GM10847 (cell line): ENCODE data around the gene ANO2.

Source experiments
- POLR2A ChIP-seq: IDR thresholded peaks from 2 replicates; pipeline ENCODE4 v1.6.1; 2011; ENCODE audit not compliant: insufficient read length; ENCODE audit errors: extremely low read depth

The ANO2 gene

DNA sequence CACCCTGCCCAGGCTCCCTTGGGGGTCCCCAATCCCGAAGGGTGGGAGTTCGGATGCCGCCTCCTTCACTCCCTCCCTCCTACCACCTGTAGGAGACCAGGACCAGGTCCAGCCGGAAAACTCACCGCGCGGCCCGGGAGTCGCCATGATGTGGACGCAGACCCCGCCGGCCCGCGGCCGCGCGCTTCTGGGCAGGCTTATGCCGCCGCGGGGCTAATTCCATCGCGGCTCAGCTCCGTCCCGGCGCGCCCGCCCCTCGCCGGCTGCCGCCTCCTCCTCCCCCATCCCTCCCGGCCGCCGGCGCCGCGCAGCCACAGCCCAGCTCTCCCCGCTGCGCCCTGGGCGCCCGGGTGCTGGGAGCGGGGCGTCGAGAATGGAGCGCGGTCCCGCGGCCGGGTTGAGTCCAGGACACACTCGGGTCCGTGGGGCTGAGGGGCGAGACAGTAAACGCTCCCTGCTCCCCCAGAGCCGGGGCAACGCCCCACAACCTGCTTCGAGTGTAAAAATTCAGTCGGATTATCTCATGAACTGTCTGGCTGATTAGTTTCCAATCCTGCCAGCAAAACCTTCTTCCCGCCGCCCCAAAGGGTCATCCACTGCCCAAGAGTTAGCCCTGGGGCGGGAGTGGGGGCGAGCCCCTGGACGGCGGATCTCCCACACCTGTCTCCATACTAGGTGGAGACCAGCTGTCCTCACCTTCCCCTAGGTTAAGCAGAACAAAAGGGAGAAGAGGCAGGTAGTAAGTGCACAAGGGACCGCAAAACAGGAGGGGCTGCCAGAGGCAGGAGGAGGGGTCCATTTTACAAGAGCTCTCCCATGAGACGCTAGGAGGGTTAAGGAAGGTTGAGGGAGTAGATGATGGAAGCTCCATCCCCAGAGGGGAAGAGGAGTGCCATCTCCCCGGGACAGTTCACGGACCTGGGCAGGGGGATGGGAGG lies at the start of gene ANO2:
Gene ANO2, minus strand, starts transcription at position 189 of the 938 bp plus-strand sequence. Its CDS starts 42 bp downstream, at position 147.
- TF ChIP-seq POLR2A: no peak

DNA sequence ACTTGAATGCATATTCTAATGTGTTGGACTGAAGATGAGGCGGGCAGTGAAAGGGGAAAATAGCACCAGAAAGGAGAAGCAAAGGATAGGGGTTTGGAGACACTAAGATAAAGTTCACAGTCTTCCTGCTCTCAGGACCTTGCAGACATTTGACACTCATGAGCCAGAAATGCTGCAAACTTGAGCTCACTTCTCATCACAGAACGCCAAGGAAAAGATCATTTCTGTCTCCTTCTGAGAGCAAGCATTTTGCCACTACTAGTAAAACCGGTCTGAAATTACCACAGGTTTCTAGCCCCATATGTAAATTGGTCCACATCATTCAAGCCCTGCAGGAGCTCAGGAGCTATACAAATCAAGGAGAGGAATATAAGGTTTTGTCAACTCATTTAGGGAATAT lies 44.6 kb upstream of the ANO2 start:
- TF ChIP-seq POLR2A: no peak

DNA sequence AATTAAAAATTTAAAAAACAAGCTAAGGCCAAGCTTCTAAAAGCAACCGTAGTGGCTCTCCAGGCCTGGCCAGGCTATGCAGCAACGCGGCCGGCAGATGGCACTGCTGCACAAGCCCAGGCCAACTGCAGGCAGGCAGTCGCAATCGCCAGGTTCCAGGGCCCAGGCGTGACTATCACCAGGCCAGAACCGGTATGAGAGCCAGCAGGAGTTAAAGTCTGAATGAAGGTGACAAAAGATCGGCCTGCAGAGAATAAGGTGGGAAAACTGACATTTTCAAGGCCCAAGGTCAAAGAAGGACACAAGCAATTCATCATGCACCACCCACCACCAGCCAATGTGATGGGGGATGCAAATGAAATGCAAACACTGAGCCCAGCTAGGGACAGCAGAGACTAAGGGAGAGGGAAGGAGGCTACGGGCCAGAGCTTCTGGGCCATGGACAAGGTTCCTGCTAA lies 43.6 kb upstream of the ANO2 start:
- TF ChIP-seq POLR2A: no peak

DNA sequence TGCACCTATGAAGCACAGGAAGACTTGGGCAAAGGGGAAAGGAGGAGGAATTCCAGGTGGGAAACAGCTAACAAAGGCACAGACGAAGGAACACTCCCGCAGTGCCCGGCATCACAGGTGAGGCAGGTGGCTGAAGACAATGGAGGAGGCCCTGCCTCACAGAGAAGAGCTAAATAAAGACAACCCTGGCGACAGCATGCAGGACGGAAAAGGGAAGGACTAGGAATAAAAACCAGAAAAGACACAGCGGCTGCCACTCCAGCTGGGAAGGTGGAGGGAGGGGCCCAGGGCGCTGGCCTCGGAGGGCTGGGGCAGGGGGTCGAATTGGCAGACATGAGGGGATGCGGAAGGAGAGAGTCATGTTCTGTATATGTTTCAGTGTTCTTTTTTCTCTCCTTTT lies 43.0 kb upstream of the ANO2 start:
- TF ChIP-seq POLR2A: no peak

DNA sequence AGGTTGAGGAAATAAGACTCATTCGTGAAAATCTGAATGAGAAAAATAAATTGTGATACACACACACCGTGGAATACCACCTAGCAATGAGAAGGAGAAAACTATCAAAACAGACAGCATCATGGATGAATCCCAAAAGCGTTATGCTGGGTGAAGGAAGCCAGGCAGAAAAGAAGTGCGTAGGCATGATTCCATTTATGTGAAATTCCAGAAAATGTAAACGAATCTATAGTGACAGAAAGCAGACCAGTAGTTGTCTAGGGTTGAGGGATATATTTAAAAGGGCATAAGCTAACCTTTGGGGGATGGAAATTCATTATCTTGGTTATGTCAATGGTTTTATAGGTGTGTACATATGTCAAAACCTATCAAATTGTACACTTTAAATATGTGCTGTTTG lies 42.5 kb upstream of the ANO2 start:
- no peak for TF ChIP-seq POLR2A

DNA sequence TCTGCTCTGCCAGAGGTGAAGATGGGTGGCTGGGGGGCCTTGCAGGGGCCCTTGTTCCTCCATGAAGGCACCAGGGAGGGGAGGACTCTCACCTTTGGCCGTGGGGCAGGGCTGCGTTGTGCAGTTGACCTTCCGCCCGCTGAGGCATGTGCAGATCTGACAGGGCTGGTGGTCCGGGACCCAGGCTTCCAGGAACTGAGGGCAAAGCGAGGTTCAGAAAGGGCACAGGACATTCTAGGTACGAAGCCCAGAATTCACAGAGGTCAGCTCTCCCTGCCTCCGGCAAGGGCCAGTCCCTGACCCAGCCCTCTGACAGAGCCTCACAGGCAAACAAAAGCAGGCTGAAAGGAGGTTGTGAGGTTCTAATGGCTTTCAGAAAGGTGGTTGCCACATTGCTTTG lies 40.4 kb upstream of the ANO2 start:
- no peak for TF ChIP-seq POLR2A

DNA sequence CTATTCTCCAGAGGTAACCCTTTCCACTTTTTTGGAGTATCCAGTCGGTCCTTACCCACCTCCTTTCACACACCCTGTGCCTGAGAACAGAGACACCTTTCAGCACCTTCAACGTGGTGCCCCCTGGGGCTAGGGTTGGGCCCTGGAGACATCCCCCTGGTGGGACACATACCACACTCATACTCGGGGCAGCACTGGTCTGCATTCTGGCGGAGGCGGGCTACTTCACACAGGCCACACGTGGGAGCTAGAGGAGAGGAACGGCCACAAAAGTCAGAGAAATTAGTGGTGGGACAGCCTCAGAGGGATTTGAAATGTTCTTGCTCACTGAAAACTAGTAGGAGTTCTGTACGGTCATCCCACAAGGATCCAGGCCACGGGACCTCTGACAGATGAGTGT lies 39.8 kb upstream of the ANO2 start:
- no peak for TF ChIP-seq POLR2A

DNA sequence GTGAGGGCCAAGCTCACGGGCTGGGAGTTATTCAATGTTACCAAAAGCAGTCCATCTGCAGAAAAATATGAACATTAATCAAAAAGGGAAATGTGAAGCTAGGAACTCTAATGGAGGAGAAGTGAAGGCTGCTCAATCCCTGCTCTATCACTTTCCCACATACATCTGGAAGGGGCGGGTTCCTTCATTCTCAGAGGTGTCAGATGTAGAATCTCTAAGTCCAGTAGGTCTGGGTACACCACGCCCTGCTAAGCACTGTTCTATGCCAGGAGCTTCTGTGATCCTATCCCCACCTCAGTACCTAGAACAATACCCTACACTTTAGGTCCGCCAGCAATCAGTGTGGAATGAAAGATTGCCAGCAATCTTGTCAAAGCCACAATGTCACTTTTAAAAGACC lies 37.0 kb upstream of the ANO2 start:
- TF ChIP-seq POLR2A: no peak

DNA sequence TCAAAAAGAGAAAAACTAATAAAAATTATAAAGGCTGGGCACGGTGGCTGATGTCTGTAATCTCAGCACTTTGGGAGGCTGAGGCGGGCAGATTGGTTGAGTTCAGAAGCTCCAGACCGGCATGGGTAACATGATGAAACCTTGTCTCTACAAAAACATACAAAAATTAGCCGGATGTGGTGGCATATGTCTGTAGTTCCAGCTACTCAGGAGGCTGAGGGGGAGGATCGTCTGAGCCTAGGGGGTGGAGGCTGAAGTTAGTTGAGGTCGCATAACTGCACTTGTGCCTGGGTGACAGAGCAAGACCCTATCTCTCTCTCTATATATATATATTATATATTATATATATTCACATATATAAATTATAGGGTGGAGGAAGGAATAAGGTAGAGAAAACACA lies 32.5 kb upstream of the ANO2 start:
- TF ChIP-seq POLR2A: no peak

DNA sequence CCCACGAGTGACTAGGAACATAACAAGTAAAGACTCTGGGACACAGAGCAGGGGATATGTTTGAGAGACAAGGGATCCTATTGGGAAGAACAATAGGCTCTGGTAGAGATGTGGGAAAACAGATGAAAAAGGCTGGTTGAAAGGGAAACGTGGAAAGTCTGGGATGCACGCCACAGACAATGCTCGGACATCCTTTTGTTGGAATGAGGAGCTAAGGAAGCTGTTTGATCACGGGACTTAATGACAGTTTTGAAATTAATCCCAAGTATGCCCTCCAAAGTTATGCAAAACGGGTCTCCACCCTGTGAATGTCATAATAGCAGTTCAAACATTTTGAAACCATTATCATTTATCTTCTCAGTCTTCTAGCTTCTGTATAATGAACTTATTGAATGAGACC lies 31.7 kb upstream of the ANO2 start:
- no peak for TF ChIP-seq POLR2A

DNA sequence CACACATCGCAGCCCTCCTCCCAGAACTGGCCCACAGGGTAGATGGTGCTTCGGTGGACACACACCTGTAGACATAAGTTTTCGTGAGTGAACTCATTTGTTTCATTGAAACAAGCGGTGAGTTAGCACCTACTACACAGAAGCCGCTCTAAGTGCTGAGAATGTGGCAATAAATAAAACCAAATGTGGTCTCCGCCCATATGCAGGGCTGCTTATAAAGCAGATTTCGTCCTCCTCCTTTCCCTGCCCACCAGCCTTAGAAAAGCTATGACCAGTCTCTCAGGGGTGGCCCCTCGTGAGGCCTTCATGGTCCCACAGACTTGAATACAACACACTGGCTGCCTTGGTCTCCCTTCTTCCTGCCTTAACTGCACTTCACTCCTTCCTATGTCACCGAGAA lies 31.1 kb upstream of the ANO2 start:
- TF ChIP-seq POLR2A: no peak

DNA sequence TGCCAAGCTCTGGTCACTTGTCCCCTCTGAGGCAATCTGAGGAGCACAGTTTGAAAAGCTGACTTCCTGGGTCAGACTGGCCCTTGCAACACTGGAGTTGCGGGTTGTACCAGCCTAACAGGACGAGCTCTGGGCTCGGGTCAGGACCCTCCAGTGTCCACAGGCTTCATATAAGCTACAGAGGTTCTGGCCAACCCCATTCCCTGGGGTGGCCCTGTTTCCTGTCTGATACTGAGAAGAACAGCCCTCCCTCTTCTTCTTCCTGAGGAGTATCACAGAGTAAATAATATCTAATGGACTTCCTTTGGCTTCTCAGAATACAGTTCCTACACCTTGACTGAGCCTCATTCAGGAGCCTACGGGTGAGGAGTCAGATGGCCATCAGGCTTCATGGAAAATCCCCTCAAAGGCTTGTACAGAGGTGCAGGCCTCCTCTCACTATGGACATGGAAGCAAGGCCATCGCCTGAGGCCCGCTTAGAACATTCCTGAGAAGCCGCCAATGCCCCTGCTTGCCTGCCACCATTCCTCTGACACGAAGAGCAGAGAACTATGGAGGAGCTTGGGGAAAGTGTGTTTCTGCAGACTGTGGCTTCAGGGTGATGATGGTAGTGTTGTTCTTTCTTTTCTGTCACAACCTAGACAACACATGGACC lies 28.5 kb upstream of the ANO2 start:
- TF ChIP-seq POLR2A: no peak

DNA sequence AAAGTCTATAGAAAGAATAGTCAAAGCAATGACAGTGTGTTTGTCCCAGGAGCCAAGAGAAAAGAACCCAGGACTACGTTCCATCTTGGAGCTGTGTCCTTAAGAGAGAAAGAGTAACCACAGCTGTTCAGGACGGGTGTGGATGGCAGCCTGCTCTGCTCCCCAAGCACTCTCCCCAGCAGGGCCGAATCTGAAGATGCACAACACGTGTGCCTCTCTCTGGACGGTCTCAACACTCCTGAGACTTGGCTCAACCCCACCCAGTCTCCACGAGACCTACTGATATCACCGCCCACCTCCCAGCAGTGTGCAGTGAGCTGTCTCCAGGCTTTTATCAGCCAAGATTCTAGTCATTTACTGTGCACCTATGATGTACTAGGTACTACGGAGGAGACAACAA lies 27.3 kb upstream of the ANO2 start:
- no peak for TF ChIP-seq POLR2A

DNA sequence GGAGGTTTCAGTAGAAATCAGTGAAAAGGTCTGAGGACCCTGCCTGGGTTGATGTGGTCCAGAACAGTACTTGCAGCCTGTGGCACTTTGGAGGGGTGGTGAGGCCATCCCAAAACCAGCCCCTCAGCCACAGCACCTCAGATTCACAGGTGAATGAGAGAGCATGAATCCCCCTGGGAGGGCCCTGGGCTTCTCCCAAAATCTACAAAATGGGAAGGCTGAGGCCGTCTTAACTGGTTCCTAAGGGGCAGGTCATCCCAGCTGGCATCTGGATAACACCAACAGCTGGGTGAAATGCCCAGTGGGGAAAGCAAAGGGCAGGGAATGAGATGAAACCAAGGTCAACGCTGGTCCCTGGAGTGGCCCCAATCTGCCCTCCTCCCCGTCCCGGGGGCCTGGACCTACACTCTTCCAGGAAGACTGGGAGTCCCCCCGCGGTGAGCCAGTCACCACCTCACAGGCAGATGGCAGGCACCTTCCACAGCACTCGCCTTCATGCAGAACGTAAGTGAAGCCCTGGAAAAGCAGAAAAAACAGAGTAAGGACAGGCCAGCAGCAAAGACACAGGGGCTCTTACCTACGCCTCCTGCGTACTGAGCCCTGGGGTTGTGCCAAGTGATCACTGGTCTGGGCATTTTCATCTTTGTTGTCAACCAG lies 26.3 kb upstream of the ANO2 start:
- TF ChIP-seq POLR2A: no peak

DNA sequence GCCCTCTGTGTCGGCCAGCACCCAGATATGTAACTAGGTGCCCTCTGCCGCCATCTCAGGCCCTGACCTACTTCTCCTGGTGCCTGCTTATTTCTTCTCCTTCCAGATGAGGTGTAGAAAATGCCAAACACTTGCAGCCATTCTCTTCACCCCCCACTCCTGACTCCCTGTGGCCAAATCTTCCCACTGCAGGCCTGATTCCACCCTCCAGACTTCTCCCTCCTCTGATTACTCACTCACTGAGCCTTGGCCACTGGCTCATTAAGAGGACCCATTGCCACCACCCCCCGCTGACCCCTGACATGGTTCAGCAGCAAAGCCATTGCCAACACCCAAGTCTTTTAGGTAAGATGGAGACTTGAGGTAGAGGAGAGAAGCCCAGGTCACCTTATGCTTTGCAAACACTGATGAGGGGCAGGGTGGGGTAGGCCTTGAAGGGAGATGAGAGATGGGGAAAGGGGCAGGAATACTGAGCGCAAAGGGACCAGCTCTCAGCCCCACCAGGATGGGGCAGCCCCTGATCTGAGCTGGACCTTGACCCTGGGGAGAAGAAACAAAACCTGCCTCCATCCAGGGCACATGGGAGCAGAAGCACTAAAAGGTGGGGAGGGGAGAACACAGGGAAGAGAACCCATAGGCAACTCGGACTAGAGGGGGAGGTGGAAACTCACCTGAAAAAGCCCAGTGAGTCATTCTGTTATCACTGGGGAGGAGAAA lies 25.1 kb upstream of the ANO2 start:
- no peak for TF ChIP-seq POLR2A

DNA sequence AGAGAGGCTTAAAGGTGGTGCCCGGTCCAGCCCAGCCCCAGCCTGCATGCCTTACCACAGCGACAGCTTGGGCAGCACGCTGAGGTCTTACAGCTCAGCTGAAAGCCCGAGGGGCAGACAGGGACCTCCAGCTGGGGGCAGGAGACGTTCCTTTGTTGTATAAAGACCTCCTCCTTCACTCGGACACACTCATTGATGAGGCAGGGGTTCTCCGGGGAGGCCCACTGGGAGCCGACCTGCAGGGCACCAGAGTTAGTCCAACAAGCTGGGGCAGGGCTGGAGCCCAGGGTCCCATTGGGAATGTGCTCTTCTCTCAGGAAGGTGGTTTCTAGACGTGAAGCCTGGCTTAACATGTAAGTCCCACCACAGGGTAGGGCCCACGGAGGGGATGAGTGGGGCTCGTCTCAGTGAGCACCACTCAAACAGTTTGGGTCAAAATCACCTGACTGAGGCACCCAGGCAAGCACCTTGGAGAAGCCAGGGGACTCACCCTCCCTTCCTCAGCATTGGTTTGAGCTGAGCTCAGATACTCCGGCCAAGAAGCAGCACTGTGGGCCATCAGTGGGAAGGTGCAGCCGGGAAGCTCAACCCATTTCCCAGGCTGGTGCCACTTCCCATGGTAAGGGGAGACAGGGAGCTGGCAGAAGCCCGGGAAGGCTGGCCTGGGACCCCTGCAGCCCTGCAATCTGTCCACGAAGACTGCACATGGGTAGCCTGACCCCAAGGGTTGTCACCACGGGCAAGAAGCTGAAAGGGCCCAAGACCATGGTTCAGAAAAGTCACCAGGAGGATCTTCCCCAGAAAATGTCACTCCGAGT lies 24.3 kb upstream of the ANO2 start:
- no peak for TF ChIP-seq POLR2A
